HG02678 (cell line): Measurements from ENCODE around the gene TMEM117.
"Not testable (repeated sequence)": the region's sequence is repeated elsewhere in the genome, so short reads cannot be mapped to it uniquely, and the experiment has no call there.

Source experiments
- ATAC-seq: cut with Tn5 transposase; IDR thresholded peaks from one replicate; pipeline ENCODE4 v1.9.1; 2021; ENCODE audit warnings: mild to moderate bottlenecking, moderate library complexity; ENCODE audit not compliant: unreplicated experiment

Gene TMEM117

GRCh38 chr12:44369998-44370397 lies 534.1 kb downstream of the TMEM117 start:
- ATAC-seq: no peak

GRCh38 chr12:44370982-44371381 lies 535.1 kb downstream of the TMEM117 start:
- no peak for ATAC-seq

- ATAC-seq: no peak
These were observed 536.4 kb downstream of the TMEM117 start for GRCh38 chr12:44372259-44372658.

- ATAC-seq: no peak
These were observed 539.8 kb downstream of the TMEM117 start for GRCh38 chr12:44375694-44376093.

GRCh38 chr12:44377443-44378187 lies 541.7 kb downstream of the TMEM117 start:
- no peak for ATAC-seq

- ATAC-seq: not testable (repeated sequence)
These were observed 543.2 kb downstream of the TMEM117 start for GRCh38 chr12:44379113-44379512.

- no peak for ATAC-seq
These were observed 544.0 kb downstream of the TMEM117 start for GRCh38 chr12:44379831-44380230.

GRCh38 chr12:44380861-44381260 lies 545.0 kb downstream of the TMEM117 start:
- no peak for ATAC-seq

- no peak for ATAC-seq
These were observed 545.5 kb downstream of the TMEM117 start for GRCh38 chr12:44381341-44381740.

GRCh38 chr12:44384136-44384535 lies 548.3 kb downstream of the TMEM117 start:
- no peak for ATAC-seq

- no peak for ATAC-seq
These were observed 550.1 kb downstream of the TMEM117 start for GRCh38 chr12:44385964-44386363.

GRCh38 chr12:44387581-44387980 lies 551.7 kb downstream of the TMEM117 start:
- ATAC-seq: no peak

GRCh38 chr12:44389038-44389437 lies 553.2 kb downstream of the TMEM117 start:
- no peak for ATAC-seq

- no peak for ATAC-seq
These were observed 554.0 kb downstream of the TMEM117 start for GRCh38 chr12:44389896-44390295.

GRCh38 chr12:44397631-44398030 lies 561.8 kb downstream of the TMEM117 start:
- no peak for ATAC-seq

- ATAC-seq: no peak
These were observed 567.3 kb downstream of the TMEM117 start for GRCh38 chr12:44403185-44403584.

- no peak for ATAC-seq
These were observed 569.4 kb downstream of the TMEM117 start for GRCh38 chr12:44405297-44405696.

GRCh38 chr12:44422559-44422958 lies 586.7 kb downstream of the TMEM117 start:
- no peak for ATAC-seq

- no peak for ATAC-seq
These were observed 592.9 kb downstream of the TMEM117 start for GRCh38 chr12:44428825-44429224.

GRCh38 chr12:44431647-44432343 lies 595.9 kb downstream of the TMEM117 start:
- ATAC-seq: peak; percentile 60

GRCh38 chr12:44433659-44434058 lies 597.8 kb downstream of the TMEM117 start:
- ATAC-seq: no peak

GRCh38 chr12:44436756-44437155 lies 600.9 kb downstream of the TMEM117 start:
- ATAC-seq: no peak
